GM23338 (cell line): Measurements from ENCODE around the gene AMPD3. TPM values are rescaled to one million over a fixed set of nuclear protein-coding genes. Genes with fewer than 3 reads are reported as not detected.

ENCODE experiments used
- ATAC-seq: fragments of 200-7000 bp; cut with Tn5 transposase; 3 replicates; pipeline ENCODE4 v1.9.1; 2020
- DNase-seq: peaks from one replicate; pipeline ENCODE4 v3.0.0-alpha.2; 2015; ENCODE audit warnings: low spot score
- H2AFZ ChIP-seq: fragments of 200-600 bp; sonication (generic); 2 replicates; pipeline ENCODE4 v1.8.0; 2016; ENCODE audit warnings: antibody characterized with exemption, mild to moderate bottlenecking, moderate library complexity
- H3F3A ChIP-seq: fragments of 200-600 bp; sonication (generic); replicated peaks from 2 replicates; pipeline ENCODE4 v1.8.0; 2017; ENCODE audit warnings: antibody characterized with exemption, mixed run types, low read depth
- H3K27ac ChIP-seq: fragments of 200-600 bp; sonication (generic); 2 replicates; pipeline ENCODE4 v1.6.1; 2016; ENCODE audit warnings: low read depth
- H3K27me3 ChIP-seq: fragments of 200-600 bp; sonication (generic); 2 replicates; pipeline ENCODE4 v1.8.0; 2016; ENCODE audit warnings: mild to moderate bottlenecking, mixed run types, moderate library complexity; ENCODE audit not compliant: insufficient read depth
- H3K36me3 ChIP-seq: fragments of 200-600 bp; sonication (generic); 2 replicates; pipeline ENCODE4 v1.8.0; 2016; ENCODE audit warnings: mild to moderate bottlenecking; ENCODE audit not compliant: insufficient read depth
- H3K4me1 ChIP-seq: fragments of 200-600 bp; sonication (generic); 2 replicates; pipeline ENCODE4 v1.8.0; 2016; ENCODE audit warnings: mild to moderate bottlenecking, moderate library complexity; ENCODE audit not compliant: insufficient read depth
- H3K4me2 ChIP-seq: fragments of 200-600 bp; sonication (generic); 2 replicates; pipeline ENCODE4 v1.7.1; 2017; ENCODE audit warnings: mixed run types
- H3K4me3 ChIP-seq: fragments of 200-600 bp; sonication (generic); 2 replicates; pipeline ENCODE4 v1.6.1; 2016; ENCODE audit warnings: mixed run types
- H3K79me2 ChIP-seq: fragments of 200-600 bp; sonication (generic); replicated peaks from 2 replicates; pipeline ENCODE4 v1.8.0; 2017; ENCODE audit warnings: mild to moderate bottlenecking; ENCODE audit not compliant: insufficient read depth
- H3K9me2 ChIP-seq: fragments of 200-600 bp; sonication (generic); 2 replicates; pipeline ENCODE4 v1.8.0; 2017; ENCODE audit not compliant: insufficient read depth
- H4K20me1 ChIP-seq: fragments of 200-600 bp; sonication (generic); replicated peaks from 2 replicates; pipeline ENCODE4 v1.8.0; 2017; ENCODE audit warnings: mild to moderate bottlenecking; ENCODE audit not compliant: insufficient read depth
- H3K27ac Mint-ChIP-seq: 2 replicates; pipeline ENCODE4 v1.8.0; 2020; ENCODE audit warnings: inconsistent platforms, mild to moderate bottlenecking, moderate library complexity, mixed read lengths
- H3K27me3 Mint-ChIP-seq: 3 replicates; pipeline ENCODE4 v1.8.0; 2022; ENCODE audit warnings: low read depth, mild to moderate bottlenecking, moderate library complexity, mixed read lengths, inconsistent platforms; ENCODE audit not compliant: insufficient read depth, poor library complexity
- H3K36me3 Mint-ChIP-seq: 3 replicates; pipeline ENCODE4 v1.8.0; 2021; ENCODE audit warnings: low read depth, mild to moderate bottlenecking, inconsistent platforms, moderate library complexity, mixed read lengths
- H3K4me1 Mint-ChIP-seq: 3 replicates; pipeline ENCODE4 v1.8.0; 2020; ENCODE audit warnings: mild to moderate bottlenecking, inconsistent platforms, mixed read lengths
- H3K4me3 Mint-ChIP-seq: 3 replicates; pipeline ENCODE4 v1.8.0; 2021; ENCODE audit warnings: moderate library complexity, mild to moderate bottlenecking, inconsistent platforms, mixed read lengths
- H3K9me3 Mint-ChIP-seq: 3 replicates; pipeline ENCODE4 v1.8.0; 2020; ENCODE audit warnings: moderate library complexity, mild to moderate bottlenecking, inconsistent platforms, mixed read lengths
- CREB1 ChIP-seq: fragments of 250-450 bp; sonication (Bioruptor Pico); IDR thresholded peaks from 2 replicates; pipeline ENCODE4 v1.5.0; 2020; ENCODE audit warnings: low read depth, mild to moderate bottlenecking, moderate library complexity
- EZH2 ChIP-seq: fragments of 200-600 bp; sonication (generic); IDR thresholded peaks from one replicate; pipeline ENCODE4 v1.8.0; 2017; ENCODE audit warnings: antibody characterized with exemption, mild to moderate bottlenecking, low read depth; ENCODE audit not compliant: unreplicated experiment
- EZH2phosphoT487 ChIP-seq: fragments of 200-600 bp; sonication (generic); IDR thresholded peaks from one replicate; pipeline ENCODE4 v1.8.1; 2018; ENCODE audit warnings: antibody characterized with exemption; ENCODE audit not compliant: unreplicated experiment
- JUNB ChIP-seq: IDR thresholded peaks from one replicate; pipeline ENCODE4 v1.6.1; 2016; ENCODE audit warnings: antibody characterized with exemption; ENCODE audit not compliant: unreplicated experiment
- POLR2AphosphoS5 ChIP-seq: IDR thresholded peaks from 2 replicates; pipeline ENCODE4 v1.6.1; 2016; ENCODE audit warnings: antibody characterized with exemption, low read depth
- REST ChIP-seq: IDR thresholded peaks from one replicate; pipeline ENCODE4 v1.6.1; 2018; ENCODE audit warnings: antibody characterized with exemption; ENCODE audit not compliant: unreplicated experiment
- ZNF114 ChIP-seq: fragments of 250-450 bp; sonication (Bioruptor Pico); IDR thresholded peaks from 2 replicates; pipeline ENCODE4 v1.5.0; 2020; ENCODE audit warnings: mild to moderate bottlenecking, moderate library complexity
- polyA plus RNA-seq: library from polyadenylated mRNA; unstranded; fragments of >200 nt; fragmentation: Nextera tagmentation; extraction: Ambion mirVana; gene quantifications from 2 replicates; pipeline ENCODE4 v1.2.1, GENCODE V29; 2016
- total RNA-seq: library from RNA; depleted of rRNA; stranded (reverse); fragments of >200 nt; shearing (Covaris generic); gene quantifications from 2 replicates; pipeline ENCODE4 v1.2.3, GENCODE V29; 2014
- TF ChIP-seq, protein P1 (sequence below): IDR thresholded peaks from 2 replicates; pipeline ENCODE4 v1.6.1; 2016; ENCODE audit warnings: antibody characterized with exemption

AMPD3 gene
- total and polyA plus RNA-seq, 2 experiments from 2014 or later: 1.6 to 2.1 TPM

DNA sequence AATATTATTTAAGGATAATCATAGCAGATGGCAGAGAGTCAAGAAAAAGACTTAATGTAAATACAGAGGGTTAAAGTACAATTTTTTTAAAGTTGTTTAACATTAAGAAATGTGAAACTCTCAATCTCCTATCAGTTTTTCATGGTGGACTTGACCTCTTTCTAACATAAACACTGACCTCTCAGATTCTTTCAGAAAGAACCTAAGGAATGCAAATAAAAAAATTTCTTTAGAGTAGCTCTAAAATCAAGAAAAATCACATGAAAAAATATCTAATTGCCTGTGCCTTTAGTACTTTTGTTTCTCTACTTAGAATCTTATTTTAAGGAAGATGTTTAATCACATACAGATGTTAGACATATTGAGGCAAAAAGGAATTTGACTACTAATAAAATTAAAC is 73.1 kb downstream of the AMPD3 start:
- no peaks in the 10 kb centered on the region for H3K79me2 ChIP-seq

GRCh38 chr11:10529279-10529678 is 74.2 kb downstream of the AMPD3 start:
- H3K9me3 Mint-ChIP-seq: no peaks in the 10 kb centered on the region
- ATAC-seq: no peak
- no peaks in the 10 kb centered on the region for H3K9me2 ChIP-seq
- H3K4me1 ChIP-seq: no peaks in the 10 kb centered on the region
- H3K27ac ChIP-seq: no peak overlapping the region
- no peak overlapping the region for H2AFZ ChIP-seq
- no peak overlapping the region for H3K4me3 Mint-ChIP-seq
- no peaks in the 10 kb centered on the region for H3K27me3 Mint-ChIP-seq
- no peak overlapping the region for H3K27ac Mint-ChIP-seq
- no peaks in the 10 kb centered on the region for H3F3A ChIP-seq
- no peaks in the 10 kb centered on the region for H3K36me3 ChIP-seq
- H3K79me2 ChIP-seq: no peaks in the 10 kb centered on the region
- no peak for DNase-seq
- H4K20me1 ChIP-seq: no peaks in the 10 kb centered on the region
- H3K4me3 ChIP-seq: no peak overlapping the region
- no peaks in the 10 kb centered on the region for H3K4me1 Mint-ChIP-seq
- H3K4me2 ChIP-seq: no peak overlapping the region
- peaks cover 2% of the 10 kb centered on the region; the same call in 1 of the 3 replicates for H3K36me3 Mint-ChIP-seq
- H3K27me3 ChIP-seq: no peaks in the 10 kb centered on the region
- no peak for TF ChIP-seq ZNF114 (CRISPR knock-in tag)
- no peak for TF ChIP-seq EZH2phosphoT487
- TF ChIP-seq JUNB: no peak
- TF ChIP-seq REST: no peak
- no peak for TF ChIP-seq POLR2AphosphoS5
- TF ChIP-seq CREB1 (CRISPR knock-in tag): no peak

More for the DNA sequence above, 73.1 kb downstream of the AMPD3 start:
- H2AFZ ChIP-seq: no peak overlapping the region
- H3K36me3 Mint-ChIP-seq: peaks cover 2% of the 10 kb centered on the region; the same call in 1 of the 3 replicates
- no peaks in the 10 kb centered on the region for H3K9me3 Mint-ChIP-seq
- H3K36me3 ChIP-seq: no peaks in the 10 kb centered on the region
- no peaks in the 10 kb centered on the region for H3F3A ChIP-seq
- H3K27ac Mint-ChIP-seq: no peak overlapping the region
- H3K4me2 ChIP-seq: no peak overlapping the region
- H3K27me3 Mint-ChIP-seq: no peaks in the 10 kb centered on the region
- H3K4me1 ChIP-seq: no peaks in the 10 kb centered on the region
- no peak overlapping the region for H3K4me3 Mint-ChIP-seq
- H4K20me1 ChIP-seq: no peaks in the 10 kb centered on the region
- TF ChIP-seq EZH2phosphoT487 (no peak), EZH2 (no peak), REST (no peak)
- TF ChIP-seq, protein P1, sequence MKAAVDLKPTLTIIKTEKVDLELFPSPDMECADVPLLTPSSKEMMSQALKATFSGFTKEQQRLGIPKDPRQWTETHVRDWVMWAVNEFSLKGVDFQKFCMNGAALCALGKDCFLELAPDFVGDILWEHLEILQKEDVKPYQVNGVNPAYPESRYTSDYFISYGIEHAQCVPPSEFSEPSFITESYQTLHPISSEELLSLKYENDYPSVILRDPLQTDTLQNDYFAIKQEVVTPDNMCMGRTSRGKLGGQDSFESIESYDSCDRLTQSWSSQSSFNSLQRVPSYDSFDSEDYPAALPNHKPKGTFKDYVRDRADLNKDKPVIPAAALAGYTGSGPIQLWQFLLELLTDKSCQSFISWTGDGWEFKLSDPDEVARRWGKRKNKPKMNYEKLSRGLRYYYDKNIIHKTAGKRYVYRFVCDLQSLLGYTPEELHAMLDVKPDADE: no peak
- H3K4me3 ChIP-seq: no peak overlapping the region
- no peaks in the 10 kb centered on the region for H3K4me1 Mint-ChIP-seq
- no peak for ATAC-seq
- H3K9me2 ChIP-seq: no peaks in the 10 kb centered on the region
- no peak overlapping the region for H3K27ac ChIP-seq
- DNase-seq: no peak
- no peaks in the 10 kb centered on the region for H3K27me3 ChIP-seq
